ENCODE results near the gene SLC25A28. TPM values are rescaled to one million over a fixed set of nuclear protein-coding genes. Genes with fewer than 3 reads are reported as not detected.

Gene SLC25A28
- total RNA-seq, 1 experiment from 2014 or later: 22.2 TPM

- no peak overlapping the region for H3K4ac ChIP-seq (ENCODE audit: low read depth, low read length)
- H3K79me2 ChIP-seq (ENCODE audit: insufficient read depth, low read length): no peaks in the 10 kb centered on the region
- no peak overlapping the region for H3K18ac ChIP-seq (ENCODE audit: insufficient read length, low read depth, low read length)
- H4K8ac ChIP-seq (replicated peaks; ENCODE audit: insufficient read length, low read depth, low read length): no peak overlapping the region
- no peak overlapping the region for H2AFZ ChIP-seq (ENCODE audit: low read length)
- no peak overlapping the region for H3K27ac ChIP-seq (ENCODE audit: insufficient read length, low read depth, low read length)
- no peak overlapping the region for H3K9ac ChIP-seq (ENCODE audit: extremely low read depth, insufficient read length, low read length)
- H2BK5ac ChIP-seq (ENCODE audit: insufficient read length, low read length): no peak overlapping the region
- Mint-ChIP-seq H3K27me3 (ENCODE audit: low read depth) (no peaks in the 10 kb centered on the region; the same call in 1 of the 2 replicates), H3K4me3 (no peak overlapping the region), H3K27ac (no peak overlapping the region), H3K36me3 (ENCODE audit: insufficient read depth in 1 of 3, low read depth in 3 of 3) (no peaks in the 10 kb centered on the region), H3K4me1 (peaks cover 9 to 12% of the 10 kb centered on the region in 2 experiments), H3K9me3 (no peaks in the 10 kb centered on the region)
- H3K4me1 ChIP-seq (ENCODE audit: insufficient read depth, low read length): no peaks in the 10 kb centered on the region
- no peak overlapping the region for H3K56ac ChIP-seq (ENCODE audit: insufficient read length, low read depth, low read length)
- no peak overlapping the region for H2BK12ac ChIP-seq (ENCODE audit: insufficient read length, low read depth, low read length)
- no peak overlapping the region for H2BK20ac ChIP-seq (ENCODE audit: low read depth, low read length, poor library complexity, severe bottlenecking)
- no peak overlapping the region for H4K5ac ChIP-seq (ENCODE audit: insufficient read length, low read depth, low read length)
- DNase-seq: no peak
- H3K23ac ChIP-seq (ENCODE audit: insufficient read length, low read depth, low read length): no peak overlapping the region
- H3K9me3 ChIP-seq (ENCODE audit: control insufficient read depth, low read depth, low read length): no peaks in the 10 kb centered on the region
- H3K27me3 ChIP-seq (ENCODE audit: insufficient read depth, low read length): no peaks in the 10 kb centered on the region
- H3K14ac ChIP-seq (ENCODE audit: insufficient read depth, low read length): no peak overlapping the region
- no peak overlapping the region for H2BK15ac ChIP-seq (ENCODE audit: low read depth, low read length)
- no peaks in the 10 kb centered on the region for H3K23me2 ChIP-seq (ENCODE audit: insufficient read length, low read depth, low read length, poor library complexity, severe bottlenecking)
- H2AK5ac ChIP-seq (ENCODE audit: insufficient read length, low read length): no peak overlapping the region
- no peaks in the 10 kb centered on the region for H3K79me1 ChIP-seq (ENCODE audit: insufficient read depth, low read depth, low read length, poor library complexity, severe bottlenecking)
- H4K20me1 ChIP-seq (ENCODE audit: control insufficient read depth, insufficient read depth, insufficient read length): no peaks in the 10 kb centered on the region
- no peak for TF ChIP-seq CTCF (conservative IDR thresholded peaks at IDR 0.05)
- no peak overlapping the region for H4K91ac ChIP-seq (ENCODE audit: insufficient read length, low read depth, low read length)
- H2BK120ac ChIP-seq (ENCODE audit: low read depth, low read length, poor library complexity, severe bottlenecking): no peak overlapping the region
- H3K4me2 ChIP-seq (ENCODE audit: insufficient read depth, insufficient read length, low read length): no peak overlapping the region
- WGBS (ENCODE audit: extremely low coverage, insufficient read length, low lambda C conversion rate): no CpG with 5 or more reads among the region's 7 CpGs
- no peak overlapping the region for H3T11ph ChIP-seq (ENCODE audit: low read length)
Measured at GRCh38 chr10:99590799-99591198, 29.4 kb downstream of the SLC25A28 start.

Data from H9 (cell line).